Breast epithelium (tissue), 3 donors: ENCODE measurements around the gene REEP3.

Source experiments
- POLR2A ChIP-seq: fragments of 450-650 bp; IDR thresholded peaks from one replicate; pipeline ENCODE4 v1.6.1; 2016; ENCODE audit warnings: antibody characterized with exemption, mild to moderate bottlenecking, moderate library complexity
- POLR2AphosphoS5 ChIP-seq, 3 donors: sonication (generic); formaldehyde crosslinking; IDR thresholded peaks; one replicate each; pipeline ENCODE4 v1.6.1; 2017; ENCODE audit warnings: antibody characterized with exemption in 3 of 3
- TF ChIP-seq, protein P1 (sequence below), 3 donors: fragments of 450-650 bp; IDR thresholded peaks; one replicate each; pipeline ENCODE4 v1.5.1; 2016 to 2017; ENCODE audit warnings: antibody characterized with exemption in 3 of 3, mild to moderate bottlenecking in 3 of 3, moderate library complexity in 3 of 3

DNA sequence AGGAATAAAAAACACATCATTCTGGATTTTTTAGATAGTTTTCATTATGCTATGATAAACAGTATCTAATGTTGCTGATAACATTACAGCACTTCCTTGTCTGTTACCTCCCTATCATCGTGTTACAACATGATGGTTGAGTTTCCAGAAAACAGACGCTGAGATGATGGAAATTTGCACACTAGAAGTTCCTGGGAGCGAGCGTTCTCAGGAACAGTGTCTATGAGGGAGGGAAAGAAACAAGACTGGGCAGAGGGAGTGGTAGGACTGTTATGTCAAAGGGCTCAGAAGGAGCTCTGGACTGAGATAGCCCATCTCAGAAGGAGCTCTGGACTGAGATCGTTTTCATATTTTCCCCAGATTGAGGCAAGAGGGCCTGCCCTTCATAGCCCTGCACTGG, 121.6 kb downstream of the REEP3 start:
- TF ChIP-seq POLR2A (no peak), POLR2AphosphoS5 (IDR thresholded peaks at IDR 0.05) (no peak)
- TF ChIP-seq, protein P1, sequence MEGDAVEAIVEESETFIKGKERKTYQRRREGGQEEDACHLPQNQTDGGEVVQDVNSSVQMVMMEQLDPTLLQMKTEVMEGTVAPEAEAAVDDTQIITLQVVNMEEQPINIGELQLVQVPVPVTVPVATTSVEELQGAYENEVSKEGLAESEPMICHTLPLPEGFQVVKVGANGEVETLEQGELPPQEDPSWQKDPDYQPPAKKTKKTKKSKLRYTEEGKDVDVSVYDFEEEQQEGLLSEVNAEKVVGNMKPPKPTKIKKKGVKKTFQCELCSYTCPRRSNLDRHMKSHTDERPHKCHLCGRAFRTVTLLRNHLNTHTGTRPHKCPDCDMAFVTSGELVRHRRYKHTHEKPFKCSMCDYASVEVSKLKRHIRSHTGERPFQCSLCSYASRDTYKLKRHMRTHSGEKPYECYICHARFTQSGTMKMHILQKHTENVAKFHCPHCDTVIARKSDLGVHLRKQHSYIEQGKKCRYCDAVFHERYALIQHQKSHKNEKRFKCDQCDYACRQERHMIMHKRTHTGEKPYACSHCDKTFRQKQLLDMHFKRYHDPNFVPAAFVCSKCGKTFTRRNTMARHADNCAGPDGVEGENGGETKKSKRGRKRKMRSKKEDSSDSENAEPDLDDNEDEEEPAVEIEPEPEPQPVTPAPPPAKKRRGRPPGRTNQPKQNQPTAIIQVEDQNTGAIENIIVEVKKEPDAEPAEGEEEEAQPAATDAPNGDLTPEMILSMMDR (IDR thresholded peaks at IDR 0.05): no peak
